Activated naive CD8-positive, alpha-beta T cell treated with anti-CD3 and anti-CD28 coated beads for 36 hours (primary cell): Measurements from ENCODE around the gene ADCY10. TPM values are rescaled to one million over a fixed set of nuclear protein-coding genes. Genes with fewer than 3 reads are reported as not detected.
"Not testable (repeated sequence)": the region's sequence is repeated elsewhere in the genome, so short reads cannot be mapped to it uniquely, and the experiment has no call there.

Source experiments
- DNase-seq: peaks from one replicate; pipeline ENCODE4 v3.0.0; 2021
- H3K27ac Mint-ChIP-seq: one replicate; pipeline ENCODE4 v1.8.0; 2022; ENCODE audit warnings: mild to moderate bottlenecking, moderate library complexity, mixed read lengths
- H3K27me3 Mint-ChIP-seq: one replicate; pipeline ENCODE4 v1.8.0; 2022; ENCODE audit warnings: mild to moderate bottlenecking, mixed read lengths
- H3K36me3 Mint-ChIP-seq: one replicate; pipeline ENCODE4 v1.8.0; 2021; ENCODE audit warnings: mild to moderate bottlenecking, mixed read lengths
- H3K4me1 Mint-ChIP-seq: one replicate; pipeline ENCODE4 v1.8.0; 2021; ENCODE audit warnings: mixed read lengths
- H3K4me3 Mint-ChIP-seq: one replicate; pipeline ENCODE4 v1.8.0; 2022; ENCODE audit warnings: mild to moderate bottlenecking, moderate library complexity, mixed read lengths
- H3K9me3 Mint-ChIP-seq: one replicate; pipeline ENCODE4 v1.8.0; 2022; ENCODE audit warnings: mixed read lengths
- total RNA-seq, 2 experiments: library from RNA; stranded (reverse); gene quantifications; one replicate each; pipeline ENCODE4 v1.2.3, GENCODE V29; 2021

Gene ADCY10
- total RNA-seq, 2 experiments from 2014 or later, result not detected

- Mint-ChIP-seq H3K27me3 (no peaks in the 10 kb centered on the region), H3K9me3 (no peaks in the 10 kb centered on the region), H3K36me3 (no peaks in the 10 kb centered on the region), H3K27ac (no peak overlapping the region), H3K4me3 (no peak overlapping the region), H3K4me1 (no peaks in the 10 kb centered on the region)
- DNase-seq, result no peak
Measured at GRCh38 chr1:167861664-167862381, 52.1 kb downstream of the ADCY10 start.

- Mint-ChIP-seq H3K4me1 (no peaks in the 10 kb centered on the region), H3K27me3 (no peaks in the 10 kb centered on the region), H3K27ac (no peak overlapping the region), H3K9me3 (no peaks in the 10 kb centered on the region), H3K4me3 (no peak overlapping the region), H3K36me3 (no peaks in the 10 kb centered on the region)
- no peak for DNase-seq
Measured at GRCh38 chr1:167860231-167860923, 53.6 kb downstream of the ADCY10 start.

GRCh38 chr1:167856711-167857418 lies 57.1 kb downstream of the ADCY10 start:
- Mint-ChIP-seq H3K27me3 (no peaks in the 10 kb centered on the region), H3K36me3 (no peaks in the 10 kb centered on the region), H3K4me1 (no peaks in the 10 kb centered on the region), H3K27ac (no peak overlapping the region), H3K9me3 (no peaks in the 10 kb centered on the region), H3K4me3 (no peak overlapping the region)
- DNase-seq, result no peak

GRCh38 chr1:167854184-167854583 lies 59.8 kb downstream of the ADCY10 start:
- H3K27ac Mint-ChIP-seq, result no peak overlapping the region
- no peaks in the 10 kb centered on the region for H3K4me1 Mint-ChIP-seq
- no peak overlapping the region for H3K4me3 Mint-ChIP-seq
- no peak for DNase-seq
- H3K9me3 Mint-ChIP-seq, result no peaks in the 10 kb centered on the region
- H3K36me3 Mint-ChIP-seq, result no peaks in the 10 kb centered on the region
- no peaks in the 10 kb centered on the region for H3K27me3 Mint-ChIP-seq

GRCh38 chr1:167849666-167850065 lies 64.3 kb downstream of the ADCY10 start:
- no peaks in the 10 kb centered on the region for H3K36me3 Mint-ChIP-seq
- no peaks in the 10 kb centered on the region for H3K9me3 Mint-ChIP-seq
- no peak for DNase-seq
- H3K4me3 Mint-ChIP-seq, result no peak overlapping the region
- H3K27ac Mint-ChIP-seq, result no peak overlapping the region
- H3K27me3 Mint-ChIP-seq, result no peaks in the 10 kb centered on the region
- H3K4me1 Mint-ChIP-seq, result no peaks in the 10 kb centered on the region

- H3K4me1 Mint-ChIP-seq, result no peaks in the 10 kb centered on the region
- H3K27me3 Mint-ChIP-seq, result no peaks in the 10 kb centered on the region
- no peak overlapping the region for H3K27ac Mint-ChIP-seq
- no peak for DNase-seq
- no peak overlapping the region for H3K4me3 Mint-ChIP-seq
- no peaks in the 10 kb centered on the region for H3K9me3 Mint-ChIP-seq
- H3K36me3 Mint-ChIP-seq, result no peaks in the 10 kb centered on the region
Measured at GRCh38 chr1:167842872-167843271, 71.1 kb downstream of the ADCY10 start.

GRCh38 chr1:167841530-167841929 lies 72.4 kb downstream of the ADCY10 start:
- Mint-ChIP-seq H3K9me3 (no peaks in the 10 kb centered on the region), H3K4me3 (no peak overlapping the region), H3K4me1 (peaks cover 4% of the 10 kb centered on the region), H3K27ac (no peak overlapping the region), H3K27me3 (no peaks in the 10 kb centered on the region), H3K36me3 (no peaks in the 10 kb centered on the region)
- DNase-seq, result no peak

GRCh38 chr1:167839009-167839408 lies 74.9 kb downstream of the ADCY10 start:
- H3K4me3 Mint-ChIP-seq, result no peak overlapping the region
- no peak for DNase-seq
- no peaks in the 10 kb centered on the region for H3K36me3 Mint-ChIP-seq
- peaks cover 4% of the 10 kb centered on the region for H3K4me1 Mint-ChIP-seq
- H3K9me3 Mint-ChIP-seq, result no peaks in the 10 kb centered on the region
- H3K27ac Mint-ChIP-seq, result no peak overlapping the region
- no peaks in the 10 kb centered on the region for H3K27me3 Mint-ChIP-seq

- no peak overlapping the region for H3K27ac Mint-ChIP-seq
- H3K4me3 Mint-ChIP-seq, result no peak overlapping the region
- H3K27me3 Mint-ChIP-seq, result no peaks in the 10 kb centered on the region
- H3K4me1 Mint-ChIP-seq, result peaks cover 4% of the 10 kb centered on the region
- no peak for DNase-seq
- no peaks in the 10 kb centered on the region for H3K36me3 Mint-ChIP-seq
- no peaks in the 10 kb centered on the region for H3K9me3 Mint-ChIP-seq
Measured at GRCh38 chr1:167837326-167837725, 76.6 kb downstream of the ADCY10 start.

- H3K36me3 Mint-ChIP-seq, result no peaks in the 10 kb centered on the region
- H3K27ac Mint-ChIP-seq, result no peak overlapping the region
- DNase-seq, result no peak
- no peaks in the 10 kb centered on the region for H3K9me3 Mint-ChIP-seq
- no peaks in the 10 kb centered on the region for H3K27me3 Mint-ChIP-seq
- H3K4me1 Mint-ChIP-seq, result peaks cover 4% of the 10 kb centered on the region
- no peak overlapping the region for H3K4me3 Mint-ChIP-seq
Measured at GRCh38 chr1:167836197-167836596, 77.7 kb downstream of the ADCY10 start.

GRCh38 chr1:167833904-167834303 lies 80.0 kb downstream of the ADCY10 start:
- H3K4me1 Mint-ChIP-seq, result peaks cover 7% of the 10 kb centered on the region

GRCh38 chr1:167832693-167833092 lies 81.2 kb downstream of the ADCY10 start:
- no peaks in the 10 kb centered on the region for H3K36me3 Mint-ChIP-seq
- no peak overlapping the region for H3K4me3 Mint-ChIP-seq
- DNase-seq, result no peak
- peaks cover 7% of the 10 kb centered on the region for H3K4me1 Mint-ChIP-seq
- H3K27me3 Mint-ChIP-seq, result peaks cover 5% of the 10 kb centered on the region
- H3K27ac Mint-ChIP-seq, result no peak overlapping the region
- H3K9me3 Mint-ChIP-seq, result no peaks in the 10 kb centered on the region

More at GRCh38 chr1:167833904-167834303, 80.0 kb downstream of the ADCY10 start:
- H3K27me3 Mint-ChIP-seq, result peaks cover 5% of the 10 kb centered on the region
- no peak overlapping the region for H3K4me3 Mint-ChIP-seq
- H3K27ac Mint-ChIP-seq, result no peak overlapping the region
- no peaks in the 10 kb centered on the region for H3K9me3 Mint-ChIP-seq
- DNase-seq, result no peak
- no peaks in the 10 kb centered on the region for H3K36me3 Mint-ChIP-seq

- not testable (repeated sequence) for H3K27me3 Mint-ChIP-seq, H3K27ac Mint-ChIP-seq, H3K36me3 Mint-ChIP-seq, H3K9me3 Mint-ChIP-seq, DNase-seq, H3K4me3 Mint-ChIP-seq, H3K4me1 Mint-ChIP-seq
Measured at GRCh38 chr1:167830668-167831067, 83.3 kb downstream of the ADCY10 start.

GRCh38 chr1:167829868-167830267 lies 84.1 kb downstream of the ADCY10 start:
- no peak for DNase-seq
- peaks cover 5% of the 10 kb centered on the region for H3K27me3 Mint-ChIP-seq
- H3K4me3 Mint-ChIP-seq, result no peak overlapping the region
- H3K36me3 Mint-ChIP-seq, result no peaks in the 10 kb centered on the region
- peaks cover 3% of the 10 kb centered on the region for H3K4me1 Mint-ChIP-seq
- no peak overlapping the region for H3K27ac Mint-ChIP-seq
- H3K9me3 Mint-ChIP-seq, result no peaks in the 10 kb centered on the region

GRCh38 chr1:167826127-167826526 lies 87.8 kb downstream of the ADCY10 start:
- H3K9me3 Mint-ChIP-seq, result no peaks in the 10 kb centered on the region

More at GRCh38 chr1:167826127-167826526, 87.8 kb downstream of the ADCY10 start:
- H3K27me3 Mint-ChIP-seq, result peaks cover 8% of the 10 kb centered on the region
- DNase-seq, result no peak
- peaks cover 3% of the 10 kb centered on the region for H3K4me1 Mint-ChIP-seq
- no peaks in the 10 kb centered on the region for H3K36me3 Mint-ChIP-seq
- no peak overlapping the region for H3K4me3 Mint-ChIP-seq
- no peak overlapping the region for H3K27ac Mint-ChIP-seq
